ENCODE results near the gene WDR45.
A peak's percentile ranks its signal among the peaks of the same experiment; 100 is the strongest.
"Not testable (repeated sequence)": the region's sequence is repeated elsewhere in the genome, so short reads cannot be mapped to it uniquely, and the experiment has no call there.

Gene WDR45
- 20.3 to 35.1 (median 32.9) reads per million in 4 donors for total RNA-seq

GRCh38 chrX:49079489-49080428 lies at the start of gene WDR45:
Gene WDR45, minus strand, starts transcription at chrX:49079887. Its CDS starts 1,792 bp downstream, at chrX:49078095.
- peak; percentile 42 to 78 (median 58) for DNase-seq

DNA sequence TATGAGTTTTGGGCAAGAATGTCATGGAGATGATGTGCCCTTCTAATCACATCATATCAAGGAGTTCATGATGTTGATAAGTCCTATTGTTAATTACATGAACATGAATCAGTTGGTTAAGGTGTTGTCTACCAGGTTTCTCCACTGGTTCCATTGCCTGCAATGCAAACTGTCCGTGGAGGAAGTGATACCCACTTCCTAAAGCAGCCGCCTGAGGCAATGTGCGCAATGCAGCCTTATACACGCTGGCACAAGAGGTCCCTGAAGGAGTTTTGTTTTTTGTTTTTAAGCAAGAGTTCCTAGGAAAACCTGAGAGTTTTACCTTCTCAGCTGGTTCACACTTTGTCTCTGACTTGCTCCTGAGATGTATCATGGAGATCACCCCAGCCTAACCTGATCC lies 49.7 kb upstream of the WDR45 start:
- DNase-seq = no peak

DNA sequence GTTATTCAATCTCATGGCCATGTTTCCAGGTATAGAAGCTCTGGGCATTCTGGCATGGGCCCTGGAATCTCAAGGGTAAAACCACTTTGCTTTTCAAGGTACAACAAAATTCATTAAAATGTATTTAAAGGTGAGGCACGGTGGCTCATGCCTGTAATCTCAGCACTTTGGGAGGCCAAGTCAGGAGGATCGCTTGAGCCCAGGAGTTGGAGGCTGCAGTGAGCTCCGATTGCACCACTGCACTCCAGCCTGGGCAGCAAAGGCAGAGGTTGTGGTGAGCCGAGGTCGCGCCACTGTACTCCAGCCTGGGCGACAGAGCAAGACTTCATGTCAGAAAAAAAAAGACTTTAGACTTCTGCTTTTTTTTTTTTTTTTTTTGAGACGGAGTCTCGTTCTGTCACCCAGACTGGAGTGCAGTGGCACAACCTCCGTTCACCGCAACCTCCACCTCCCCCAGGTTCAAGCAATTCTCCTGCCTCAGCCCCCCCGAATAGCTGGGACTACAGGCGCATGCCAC lies 48.1 kb upstream of the WDR45 start:
- DNase-seq = not testable (repeated sequence)

GRCh38 chrX:49122499-49122898 lies 42.8 kb upstream of the WDR45 start:
- no peak for DNase-seq

DNA sequence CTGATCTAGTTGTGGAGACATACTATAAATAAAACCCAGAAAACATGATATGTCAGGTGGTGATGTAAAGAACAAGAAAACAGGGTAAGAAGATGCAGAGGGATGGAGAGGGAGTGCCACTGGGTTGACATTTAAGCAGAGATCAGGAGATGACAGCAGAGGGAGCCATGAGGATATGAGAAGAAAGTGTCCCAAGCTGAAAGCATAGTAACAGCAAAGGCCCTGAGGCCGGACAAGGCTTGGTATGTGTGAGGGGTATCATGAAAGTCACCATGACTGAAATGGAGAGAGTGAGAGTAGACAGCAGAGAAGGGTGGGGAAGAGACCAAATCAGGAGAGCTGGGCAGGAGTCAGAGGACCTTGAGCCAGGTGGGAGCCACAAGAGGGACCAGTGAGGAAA lies 40.4 kb upstream of the WDR45 start:
- DNase-seq = no peak

DNA sequence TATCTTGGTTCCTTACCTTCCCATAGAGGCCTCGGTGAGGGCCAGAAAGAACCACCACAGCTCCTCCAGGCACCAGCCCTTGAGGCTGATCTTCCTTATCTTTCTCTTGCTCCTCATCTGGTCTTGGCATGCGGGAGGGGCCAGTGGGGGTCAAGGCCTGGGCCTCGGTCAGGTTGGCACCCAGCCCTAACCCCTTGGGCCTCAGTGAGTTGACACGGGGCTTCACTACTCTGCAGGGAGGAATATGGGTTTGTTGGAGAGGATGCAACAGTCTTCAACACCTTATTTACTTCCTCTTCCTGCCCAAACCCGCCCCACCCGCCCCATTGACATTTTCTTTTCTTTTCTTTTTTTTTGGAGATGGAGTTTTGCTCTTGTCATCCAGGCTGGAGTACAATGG lies 37.9 kb upstream of the WDR45 start:
- DNase-seq = no peak

- DNase-seq = no peak
These were observed 37.0 kb upstream of the WDR45 start for GRCh38 chrX:49116716-49117115.

DNA sequence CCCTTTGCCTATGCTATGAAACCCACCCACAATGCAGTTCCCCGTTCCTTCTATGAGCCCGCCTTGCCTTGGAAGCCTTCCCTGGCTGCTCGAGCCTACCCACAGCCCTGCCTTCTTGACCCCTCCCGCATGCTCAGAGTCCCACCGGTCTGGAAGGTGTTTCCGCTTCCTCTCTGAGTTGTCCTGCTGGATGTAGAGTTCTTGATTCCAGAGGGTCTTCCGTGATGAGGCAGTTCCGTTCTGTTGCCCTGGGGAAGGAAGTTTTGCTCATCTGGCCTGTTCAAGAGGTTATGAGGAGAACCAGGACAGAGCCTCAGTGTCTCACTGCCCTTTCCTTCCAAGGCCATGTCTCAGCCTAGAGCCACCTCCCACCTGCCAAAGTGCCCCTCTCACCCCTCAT lies 36.4 kb upstream of the WDR45 start:
- no peak for DNase-seq

GRCh38 chrX:49111791-49112190 lies 32.1 kb upstream of the WDR45 start:
- no peak for DNase-seq

DNA sequence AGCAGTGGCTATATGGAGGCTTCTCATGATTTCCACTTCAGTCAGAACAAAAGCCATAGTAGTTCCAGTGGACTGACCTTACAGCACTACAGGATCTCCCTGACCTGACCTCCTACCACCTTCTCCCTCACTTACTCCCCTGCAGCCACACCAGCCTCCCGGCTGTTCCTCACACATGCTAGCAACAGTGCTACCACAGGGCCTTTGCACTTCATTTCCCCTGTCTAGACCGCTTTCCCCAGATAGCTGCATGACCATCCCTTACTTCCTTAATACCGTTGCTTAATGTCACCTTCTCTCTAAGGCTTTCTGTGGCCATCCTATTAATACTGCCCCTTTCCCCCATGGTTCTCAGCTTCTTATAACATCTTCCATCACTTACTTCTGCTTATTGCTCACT lies 30.7 kb upstream of the WDR45 start:
- no peak for DNase-seq

- no peak for DNase-seq
These were observed 29.0 kb upstream of the WDR45 start for GRCh38 chrX:49108641-49109040.

DNA sequence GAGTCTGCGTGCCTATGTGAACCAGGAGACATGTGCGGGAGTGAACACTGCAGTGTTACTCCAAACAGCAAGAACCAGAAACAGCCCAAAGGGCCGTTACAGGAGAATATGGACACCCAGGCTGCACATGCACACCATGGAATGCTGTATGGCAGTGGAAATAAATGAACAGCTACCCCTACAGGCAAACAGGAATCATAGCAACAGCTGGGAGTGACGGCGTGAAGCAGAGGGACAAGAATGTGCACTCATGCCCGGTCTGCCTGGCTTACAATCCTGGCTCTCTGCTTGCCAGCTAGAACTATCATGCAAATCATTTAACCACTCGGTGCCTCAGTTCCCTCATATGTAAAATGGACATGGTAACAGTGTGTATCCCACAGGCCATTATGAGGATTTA lies 27.2 kb upstream of the WDR45 start:
- DNase-seq = no peak

- DNase-seq = no peak
These were observed 26.6 kb upstream of the WDR45 start for GRCh38 chrX:49106296-49106695.

DNA sequence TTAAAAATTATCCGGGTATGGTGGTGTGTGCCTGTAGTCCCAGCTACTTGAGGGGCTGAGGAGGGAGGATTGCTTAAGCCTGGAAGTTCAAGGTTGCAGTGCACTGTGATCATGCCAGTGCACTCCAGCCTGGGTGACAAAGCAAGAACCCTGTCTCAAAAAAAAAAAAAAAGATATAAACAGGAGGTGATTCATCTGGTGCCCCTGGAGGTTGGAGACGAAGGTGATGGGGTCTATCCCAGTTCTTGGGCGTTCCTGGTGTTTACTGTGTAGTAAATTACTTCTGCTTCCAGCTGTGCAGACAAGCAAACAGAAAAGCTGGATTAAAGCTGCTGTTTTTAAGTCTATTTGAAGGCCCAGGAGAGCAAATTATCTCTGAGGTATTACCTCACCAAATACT lies 23.9 kb upstream of the WDR45 start:
- no peak for DNase-seq

DNA sequence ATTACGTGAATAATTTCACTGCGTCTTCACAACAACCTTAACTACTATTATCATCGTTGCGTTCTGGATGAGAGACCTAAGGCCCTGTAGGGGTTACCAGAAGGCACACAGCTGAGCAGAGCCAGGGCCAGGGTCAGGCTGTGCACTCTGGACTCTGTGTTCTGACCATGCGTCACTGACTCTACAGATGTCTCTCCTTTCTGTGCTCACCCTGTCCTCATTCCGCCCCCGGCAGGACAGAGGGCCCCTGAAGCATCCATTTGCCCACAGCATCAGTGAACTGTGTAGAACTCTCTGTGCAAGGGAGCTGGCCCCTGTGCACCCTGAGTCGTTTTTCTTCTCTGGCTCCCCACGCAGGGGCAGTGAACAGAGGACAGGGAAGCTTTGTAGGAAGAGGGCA lies 22.5 kb upstream of the WDR45 start:
- DNase-seq = no peak

- DNase-seq = no peak
These were observed 21.9 kb upstream of the WDR45 start for GRCh38 chrX:49101629-49101984.

DNA sequence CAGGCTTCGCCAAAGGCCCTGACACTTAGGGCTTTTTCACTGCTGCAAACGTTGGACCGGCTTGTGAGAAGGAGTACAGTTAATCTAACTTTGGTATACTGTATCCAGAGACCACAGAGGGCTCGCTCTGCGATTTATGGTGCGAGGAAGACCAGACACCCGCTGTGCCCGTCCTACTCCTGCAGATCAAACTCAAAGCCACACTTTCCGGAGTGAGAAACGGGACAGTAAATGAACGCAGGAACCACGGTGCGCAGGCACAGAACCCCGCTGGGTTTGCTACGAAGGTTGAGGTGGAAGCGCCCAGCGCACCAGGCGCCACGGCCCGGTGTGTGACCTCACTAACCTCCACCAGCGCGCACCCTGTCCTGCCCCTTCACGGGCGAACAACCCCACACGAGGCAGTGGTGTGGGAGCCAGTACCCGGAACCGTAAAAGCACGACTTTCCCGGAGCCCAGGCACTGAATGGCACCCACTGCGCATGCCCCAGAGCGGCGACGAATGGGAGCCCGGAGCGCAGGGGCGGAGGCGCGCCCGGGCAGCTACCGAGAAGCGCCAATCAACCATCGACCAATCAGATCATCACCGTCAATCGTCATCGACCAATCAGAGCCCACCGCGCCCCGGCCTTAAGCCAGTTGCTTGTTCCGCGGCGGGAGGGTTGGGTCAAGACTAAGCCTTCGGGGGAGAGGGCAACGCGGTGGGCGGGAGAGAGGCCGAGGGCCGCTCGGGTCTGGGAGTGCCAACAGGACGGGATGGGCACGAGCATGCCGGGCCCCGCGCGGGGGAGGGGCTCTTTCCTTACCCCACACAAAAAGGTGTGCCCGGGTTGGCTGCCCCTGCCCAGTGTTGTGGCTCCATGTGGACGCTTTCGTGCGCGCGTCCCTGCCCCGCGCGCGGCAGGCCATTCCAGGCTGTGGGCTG lies 21.3 kb upstream of the WDR45 start:
- DNase-seq = peak; percentile 78 to 92 (median 84)

GRCh38 chrX:49096419-49096818 lies 16.7 kb upstream of the WDR45 start:
- no peak for DNase-seq

DNA sequence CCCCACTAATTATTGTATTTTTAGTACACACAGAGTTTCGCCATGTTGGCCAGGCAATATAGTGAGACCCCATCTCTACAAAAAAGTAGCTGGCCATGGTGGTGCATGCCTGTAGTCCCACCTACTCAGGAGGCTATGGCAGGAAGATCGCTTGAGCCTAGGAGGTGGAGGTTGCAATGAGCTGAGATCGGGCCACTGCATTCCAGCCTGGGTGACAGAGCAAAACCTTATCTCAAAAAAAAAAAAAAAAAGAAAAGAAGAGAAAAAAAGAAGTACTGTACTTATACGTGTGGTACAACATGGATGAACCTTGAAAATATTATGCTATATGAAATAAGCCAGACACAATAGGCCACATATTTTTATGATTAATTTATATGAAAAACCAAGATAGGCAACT lies 9.9 kb upstream of the WDR45 start:
- DNase-seq = no peak

GRCh38 chrX:49082271-49082871 lies 2.7 kb upstream of the WDR45 start:
- DNase-seq = no peak

GRCh38 chrX:49077941-49078340 lies 1.7 kb downstream of the WDR45 start:
- DNase-seq = no peak

GRCh38 chrX:49075347-49075746 lies 4.3 kb downstream of the WDR45 start:
- DNase-seq = no peak
